IPS-NIHi7 (cell line): ENCODE measurements around the gene KCTD17.

Source experiments
- DNase-seq: peaks from one replicate; pipeline ENCODE4 v3.0.0; 2012; ENCODE audit warnings: mixed read lengths; ENCODE audit errors: extremely low spot score

KCTD17 gene

GRCh38 chr22:37051391-37052385, at the start of gene KCTD17:
Gene KCTD17 (plus strand): TSS chr22:37051742. CDS start chr22:37051761, 19 bp downstream.
- peak; percentile 90 for DNase-seq

- no peak for DNase-seq
Observed at GRCh38 chr22:37001826-37002225, 49.7 kb upstream of the KCTD17 start.

DNA sequence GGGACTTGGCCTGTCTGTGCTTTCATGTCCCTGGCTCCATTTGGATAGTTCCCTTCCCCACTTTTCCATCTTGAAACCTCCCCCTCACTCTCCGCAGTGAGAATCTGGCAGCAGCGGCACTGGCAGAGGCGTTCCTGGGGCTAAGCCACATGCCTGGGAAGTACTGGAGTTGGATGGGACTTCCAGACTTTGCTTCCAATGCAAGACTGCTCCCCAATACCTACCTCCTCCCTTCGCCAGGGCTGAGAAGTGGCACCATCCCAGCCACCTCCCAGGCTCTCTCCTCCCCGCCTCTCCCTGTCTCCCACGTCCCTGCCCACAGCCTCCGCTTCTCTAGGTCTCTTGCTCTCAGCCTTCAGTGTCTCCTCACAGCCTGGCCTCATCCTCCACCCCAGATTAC, 48.9 kb upstream of the KCTD17 start:
- no peak for DNase-seq

DNA sequence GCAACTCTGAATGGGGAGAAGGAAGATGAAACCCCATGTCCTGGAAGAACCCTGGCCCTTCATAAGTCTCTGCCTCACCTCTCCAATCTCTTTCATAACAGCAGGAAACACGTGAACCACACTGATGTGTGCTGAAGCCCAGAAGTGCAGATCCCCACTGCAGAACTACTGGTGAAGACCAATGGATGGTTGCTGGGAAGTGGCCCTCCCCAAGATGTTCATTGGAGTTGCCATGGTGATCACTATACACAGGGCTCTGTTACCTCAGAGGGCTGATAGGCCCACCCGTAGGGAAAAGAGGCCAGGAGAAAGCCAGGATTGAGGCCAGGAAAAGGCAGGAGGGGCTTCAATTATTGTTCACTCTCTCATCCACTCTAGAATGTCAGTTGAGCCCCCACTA, 43.9 kb upstream of the KCTD17 start:
- peak; percentile 62 for DNase-seq

- DNase-seq: no peak
Observed at GRCh38 chr22:37008365-37008764, 43.2 kb upstream of the KCTD17 start.

GRCh38 chr22:37009490-37009889, 42.1 kb upstream of the KCTD17 start:
- no peak for DNase-seq

GRCh38 chr22:37010174-37010573, 41.4 kb upstream of the KCTD17 start:
- DNase-seq: no peak

DNA sequence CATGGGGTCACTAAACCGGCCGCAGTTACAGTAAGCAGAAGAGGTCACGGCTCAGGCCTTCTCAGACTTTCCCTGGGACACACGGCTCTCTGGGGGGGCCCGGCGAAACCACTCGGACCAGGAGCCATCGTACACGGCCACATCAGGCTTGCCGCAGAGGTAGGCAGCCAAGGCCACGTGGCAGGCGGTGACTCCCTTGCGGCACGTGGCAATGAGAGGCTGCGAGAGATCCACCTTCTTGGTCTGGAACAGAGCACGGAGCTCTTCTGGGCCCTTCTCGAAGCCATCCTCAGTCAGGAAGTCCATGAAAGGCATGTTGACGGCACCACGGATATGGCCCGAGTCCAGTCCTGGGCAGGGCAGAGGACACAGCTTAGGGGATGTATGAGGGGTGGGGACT, 40.6 kb upstream of the KCTD17 start:
- no peak for DNase-seq

DNA sequence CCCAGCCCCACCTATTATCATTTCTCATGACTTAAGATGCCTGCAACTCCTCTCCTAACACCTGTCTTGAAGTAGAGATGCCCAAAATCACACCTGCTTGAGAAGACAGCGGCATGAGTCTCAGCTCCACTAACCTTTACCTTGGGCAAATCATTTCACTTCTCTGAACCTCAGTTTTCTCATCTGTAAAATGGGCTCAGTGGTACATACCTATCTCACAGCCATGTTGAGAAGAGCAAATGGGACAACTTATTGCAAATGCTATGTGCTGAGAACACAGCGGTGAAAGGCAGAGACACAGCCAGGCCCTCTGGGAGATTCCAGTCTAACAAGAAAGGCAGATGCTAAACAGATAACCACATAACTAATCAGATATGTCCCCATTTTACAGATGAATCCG, 40.1 kb upstream of the KCTD17 start:
- no peak for DNase-seq

- no peak for DNase-seq
Observed at GRCh38 chr22:37012262-37012904, 39.2 kb upstream of the KCTD17 start.

GRCh38 chr22:37012956-37013355, 38.6 kb upstream of the KCTD17 start:
- DNase-seq: no peak

DNA sequence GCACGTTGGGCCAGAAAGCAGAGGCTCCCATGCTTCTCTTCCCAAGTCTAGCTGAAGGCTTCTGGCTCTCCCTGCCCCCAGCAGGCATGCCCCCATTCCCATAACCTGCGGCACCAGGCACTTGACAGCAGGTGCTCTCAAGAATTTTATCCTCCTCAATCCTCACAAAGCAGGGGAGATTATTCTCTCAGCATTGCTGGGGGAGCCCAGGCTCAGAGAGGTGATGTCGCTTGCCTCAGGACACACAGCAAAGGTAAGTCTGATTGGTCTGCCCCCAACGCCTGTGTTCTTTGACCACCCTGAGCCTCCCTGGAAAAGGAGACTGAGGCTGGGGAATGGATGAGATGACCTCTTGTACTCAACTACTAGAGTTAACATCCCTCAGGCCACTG, 37.1 kb upstream of the KCTD17 start:
- DNase-seq: no peak

- no peak for DNase-seq
Observed at GRCh38 chr22:37014835-37015586, 36.5 kb upstream of the KCTD17 start.

DNA sequence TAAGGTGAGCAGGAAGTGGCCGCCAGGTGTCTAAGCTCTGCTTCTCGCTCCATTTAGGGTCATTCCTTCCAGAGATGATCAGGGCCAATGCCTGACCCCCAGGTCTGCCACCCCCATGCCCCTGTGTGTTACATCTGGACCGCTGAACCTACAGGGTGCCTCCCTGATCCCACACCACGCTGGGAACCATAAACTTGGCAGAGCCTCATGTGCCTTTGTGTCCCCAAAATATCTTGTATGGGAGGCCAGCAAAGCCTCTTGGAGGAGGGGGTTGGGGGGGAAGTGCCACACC, 36.0 kb upstream of the KCTD17 start:
- no peak for DNase-seq

DNA sequence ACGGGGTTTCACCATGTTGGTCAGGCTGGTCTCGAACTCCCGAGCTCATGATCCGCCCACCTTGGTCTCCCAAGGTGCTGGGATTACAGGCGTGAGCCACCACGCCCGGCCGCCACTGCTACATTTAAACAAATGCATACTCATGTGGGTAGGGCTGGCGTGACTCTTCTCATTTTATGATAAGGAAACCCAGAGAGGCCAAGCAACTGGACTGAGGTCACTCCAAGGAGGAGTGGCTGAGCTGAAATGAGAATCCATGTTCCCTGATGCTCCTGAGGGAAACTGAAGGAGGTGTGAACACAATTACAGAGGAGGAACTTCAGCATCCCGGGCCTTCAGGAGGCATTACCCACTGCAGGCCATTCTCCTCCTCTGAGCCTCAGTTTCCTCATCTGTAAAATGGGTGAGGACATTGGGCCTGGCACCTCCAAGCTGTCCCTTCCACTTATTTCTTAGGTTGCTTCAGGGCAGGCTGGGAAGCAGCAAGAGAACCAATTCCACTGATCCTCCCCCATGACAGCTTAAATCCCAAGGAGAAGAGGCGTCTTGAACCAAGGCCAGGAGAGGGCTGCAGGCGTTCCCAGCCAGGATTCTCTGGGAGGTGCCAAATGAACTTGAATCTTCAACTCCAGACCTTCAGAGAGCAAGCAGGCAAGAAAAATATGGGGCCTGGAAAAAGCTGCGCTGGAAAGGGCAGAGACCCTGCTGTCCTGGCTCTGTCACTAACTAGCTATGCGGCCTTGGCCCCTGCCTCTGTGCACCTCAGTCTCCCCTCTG, 35.2 kb upstream of the KCTD17 start:
- no peak for DNase-seq

DNA sequence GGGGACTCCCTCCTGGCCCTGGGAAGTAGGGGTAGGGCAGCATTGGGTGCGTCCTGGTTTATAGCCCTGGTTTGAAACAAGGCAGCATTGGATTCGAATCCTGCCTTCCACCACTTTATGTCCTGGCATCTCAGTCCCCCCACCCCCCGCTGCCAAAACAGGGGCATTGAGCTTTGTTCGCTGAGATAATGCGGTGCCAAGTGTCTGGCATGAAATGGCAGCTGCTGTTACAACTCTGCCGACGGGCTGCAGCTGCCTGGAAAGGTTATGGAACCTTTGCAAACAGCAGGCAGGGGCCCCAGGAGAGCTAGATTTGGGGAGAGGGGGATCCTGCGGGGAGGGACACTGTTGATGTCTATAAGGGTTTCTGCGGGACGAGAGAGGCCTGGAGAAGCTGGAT, 34.2 kb upstream of the KCTD17 start:
- DNase-seq: no peak

GRCh38 chr22:37018086-37018814, 33.3 kb upstream of the KCTD17 start:
- no peak for DNase-seq

- peak; percentile 59 for DNase-seq
Observed at GRCh38 chr22:37018815-37019308, 32.7 kb upstream of the KCTD17 start.

GRCh38 chr22:37019309-37020191, 32.0 kb upstream of the KCTD17 start, which contains the start of the genes MPST and TST:
Gene MPST (plus strand): TSS chr22:37019742. CDS start chr22:37019837, 95 bp downstream.
Gene TST (minus strand): TSS chr22:37019447. CDS start chr22:37018732, 715 bp downstream.
- DNase-seq: peak; percentile 87

DNA sequence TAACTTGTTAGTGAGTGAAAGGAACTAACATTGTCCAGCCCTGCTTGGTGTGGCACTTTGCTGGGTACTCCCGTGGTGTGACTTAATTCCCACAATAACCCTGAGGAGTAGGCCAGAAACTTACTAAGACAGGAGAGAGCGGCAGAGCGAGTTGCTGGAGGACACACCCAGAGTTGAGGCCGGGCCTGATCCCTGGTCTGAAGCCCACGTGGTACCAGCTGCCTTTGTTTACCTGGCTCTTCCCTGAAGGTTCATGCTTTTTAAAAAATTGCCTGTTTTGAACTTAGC, 31.4 kb upstream of the KCTD17 start:
- no peak for DNase-seq
